ENCODE results near the gene CELSR1. TPM values are rescaled to one million over a fixed set of nuclear protein-coding genes. Genes with fewer than 3 reads are reported as not detected.

The CELSR1 gene
- total RNA-seq, 2 donors from 2014 or later: 24.4 to 34.1 TPM

DNA sequence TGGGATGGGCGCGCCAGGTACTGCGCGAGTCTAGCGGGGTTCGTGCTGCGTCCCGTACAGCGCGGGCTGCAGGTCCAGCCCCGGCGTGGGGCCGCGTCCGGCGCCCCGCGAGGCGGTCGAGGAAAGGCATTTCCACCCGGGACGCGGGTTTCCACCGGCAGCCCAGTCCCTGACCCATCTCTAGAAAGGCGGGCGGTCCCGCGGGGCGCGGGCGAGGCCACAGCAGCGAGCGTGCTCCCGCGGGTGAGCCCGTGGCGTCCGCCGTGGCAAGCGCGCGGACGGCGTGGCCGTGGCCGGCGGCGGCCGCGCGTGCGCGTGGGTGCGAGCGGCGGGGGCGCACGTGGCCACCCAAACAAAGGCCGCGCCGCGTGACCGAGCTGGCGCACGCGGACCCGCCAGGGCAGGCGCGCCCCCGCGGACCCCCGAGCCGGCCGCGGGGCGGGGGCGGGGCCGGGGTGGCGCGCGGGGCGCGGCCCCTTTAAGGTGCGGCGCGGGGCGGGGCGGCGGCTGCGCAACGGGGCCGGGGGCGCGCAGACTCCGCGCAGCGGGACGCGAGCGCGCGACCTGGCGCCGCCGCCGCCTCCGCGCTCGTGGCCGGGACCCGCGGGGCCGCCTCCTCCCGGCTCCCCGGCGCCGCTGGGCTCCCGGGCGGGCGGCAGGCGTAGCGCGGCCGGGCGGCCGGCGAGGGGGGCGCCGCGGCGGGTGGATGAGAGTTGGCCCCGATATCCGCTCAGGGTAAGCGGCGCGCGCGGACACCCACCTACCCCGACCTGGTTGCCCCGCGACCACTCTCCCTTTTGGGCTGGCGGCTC is 39.3 kb upstream of the CELSR1 start:
- TF ChIP-seq, protein P1, sequence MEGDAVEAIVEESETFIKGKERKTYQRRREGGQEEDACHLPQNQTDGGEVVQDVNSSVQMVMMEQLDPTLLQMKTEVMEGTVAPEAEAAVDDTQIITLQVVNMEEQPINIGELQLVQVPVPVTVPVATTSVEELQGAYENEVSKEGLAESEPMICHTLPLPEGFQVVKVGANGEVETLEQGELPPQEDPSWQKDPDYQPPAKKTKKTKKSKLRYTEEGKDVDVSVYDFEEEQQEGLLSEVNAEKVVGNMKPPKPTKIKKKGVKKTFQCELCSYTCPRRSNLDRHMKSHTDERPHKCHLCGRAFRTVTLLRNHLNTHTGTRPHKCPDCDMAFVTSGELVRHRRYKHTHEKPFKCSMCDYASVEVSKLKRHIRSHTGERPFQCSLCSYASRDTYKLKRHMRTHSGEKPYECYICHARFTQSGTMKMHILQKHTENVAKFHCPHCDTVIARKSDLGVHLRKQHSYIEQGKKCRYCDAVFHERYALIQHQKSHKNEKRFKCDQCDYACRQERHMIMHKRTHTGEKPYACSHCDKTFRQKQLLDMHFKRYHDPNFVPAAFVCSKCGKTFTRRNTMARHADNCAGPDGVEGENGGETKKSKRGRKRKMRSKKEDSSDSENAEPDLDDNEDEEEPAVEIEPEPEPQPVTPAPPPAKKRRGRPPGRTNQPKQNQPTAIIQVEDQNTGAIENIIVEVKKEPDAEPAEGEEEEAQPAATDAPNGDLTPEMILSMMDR (conservative IDR thresholded peaks at IDR 0.05): no peak
- H3K9ac ChIP-seq (ENCODE audit: extremely low read depth, low read length, poor library complexity, severe bottlenecking): no peak overlapping the region
- no peaks in the 10 kb centered on the region for H3K36me3 ChIP-seq (ENCODE audit: control insufficient read depth, insufficient read depth, low read length)
- peaks cover 8% of the 10 kb centered on the region for H3K4me1 ChIP-seq (ENCODE audit: control insufficient read depth, insufficient read depth, low read length)
- H3K9me3 Mint-ChIP-seq: peaks cover 4% of the 10 kb centered on the region
- peak overlapping the region; percentile 76 for H3K4me3 Mint-ChIP-seq
- no peak overlapping the region for H3K27ac ChIP-seq (ENCODE audit: low read depth, low read length)
- no peaks in the 10 kb centered on the region for H3K36me3 Mint-ChIP-seq (ENCODE audit: low read depth)
- H3K4me3 ChIP-seq (ENCODE audit: low read length): peak overlapping the region; percentile 69
- peak; percentile 59 for DNase-seq
- H3K9me3 ChIP-seq (ENCODE audit: control insufficient read depth, low read length): peaks cover 6% of the 10 kb centered on the region
- peaks cover 7% of the 10 kb centered on the region for H3K27me3 Mint-ChIP-seq (ENCODE audit: insufficient read depth)
- no peak overlapping the region for H3K27ac Mint-ChIP-seq
- WGBS, 2 experiments (ENCODE audit: insufficient coverage in 1 of 2, insufficient read length in 1 of 2): 3 to 17% methylated on average over 21 to 142 of the region's 142 CpGs
- H3K27me3 ChIP-seq (ENCODE audit: control insufficient read depth, insufficient read depth, low read length, poor library complexity, severe bottlenecking): no peaks in the 10 kb centered on the region
- peaks cover 43% of the 10 kb centered on the region for H3K4me1 Mint-ChIP-seq

DNA sequence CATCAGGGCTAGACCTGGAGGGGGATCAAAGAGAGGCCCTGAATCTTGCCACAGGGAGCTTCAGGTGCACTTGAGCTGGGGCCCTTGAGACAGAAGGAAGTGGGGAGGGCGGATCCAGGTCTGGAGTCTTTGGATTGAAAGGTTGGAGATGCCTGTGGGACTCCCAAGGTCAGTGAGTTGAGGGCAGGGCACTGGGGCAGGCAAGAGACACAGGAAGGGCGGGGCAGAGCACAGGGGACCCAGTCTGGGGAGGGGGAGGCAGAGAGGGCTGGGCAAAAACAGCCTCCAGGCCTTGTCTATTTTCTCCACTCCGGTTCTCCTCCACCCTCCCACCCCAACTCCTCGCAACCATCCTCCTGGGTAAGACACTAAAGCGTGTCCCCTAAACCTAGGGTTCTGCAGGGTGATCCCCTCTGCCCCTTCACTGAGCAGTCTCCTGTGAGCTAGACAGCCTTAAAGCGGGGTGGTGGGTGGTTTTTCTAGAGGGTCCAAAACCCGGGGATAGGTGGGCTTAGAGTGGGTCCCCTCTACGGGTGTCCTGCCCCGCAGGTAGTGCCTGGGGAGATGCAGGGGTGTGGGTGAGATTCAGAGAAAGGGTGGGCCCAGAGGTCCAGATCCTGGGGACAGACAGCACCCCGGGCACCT is 38.6 kb upstream of the CELSR1 start:
- Histone ChIP-seq H3K4me1 (ENCODE audit: control insufficient read depth, insufficient read depth, low read length) (peaks cover 8% of the 10 kb centered on the region), H3K9ac (ENCODE audit: extremely low read depth, low read length, poor library complexity, severe bottlenecking) (no peak overlapping the region), H3K27ac (ENCODE audit: low read depth, low read length) (no peak overlapping the region), H3K36me3 (ENCODE audit: control insufficient read depth, insufficient read depth, low read length) (no peaks in the 10 kb centered on the region), H3K27me3 (ENCODE audit: control insufficient read depth, insufficient read depth, low read length, poor library complexity, severe bottlenecking) (no peaks in the 10 kb centered on the region), H3K4me3 (ENCODE audit: low read length) (peak overlapping the region; percentile 69), H3K9me3 (ENCODE audit: control insufficient read depth, low read length) (peaks cover 8% of the 10 kb centered on the region)
- Mint-ChIP-seq H3K27me3 (ENCODE audit: insufficient read depth) (peaks cover 7% of the 10 kb centered on the region), H3K4me3 (peak overlapping the region; percentile 67), H3K36me3 (ENCODE audit: low read depth) (no peaks in the 10 kb centered on the region), H3K4me1 (peaks cover 43% of the 10 kb centered on the region), H3K9me3 (peaks cover 10% of the 10 kb centered on the region), H3K27ac (no peak overlapping the region)
- TF ChIP-seq, protein P1 (conservative IDR thresholded peaks at IDR 0.05): no peak
- 67 to 85% methylated on average over 5 to 10 of the region's 10 CpGs for WGBS, 2 experiments (ENCODE audit: insufficient coverage in 1 of 2, insufficient read length in 1 of 2)
- DNase-seq: no peak

DNA sequence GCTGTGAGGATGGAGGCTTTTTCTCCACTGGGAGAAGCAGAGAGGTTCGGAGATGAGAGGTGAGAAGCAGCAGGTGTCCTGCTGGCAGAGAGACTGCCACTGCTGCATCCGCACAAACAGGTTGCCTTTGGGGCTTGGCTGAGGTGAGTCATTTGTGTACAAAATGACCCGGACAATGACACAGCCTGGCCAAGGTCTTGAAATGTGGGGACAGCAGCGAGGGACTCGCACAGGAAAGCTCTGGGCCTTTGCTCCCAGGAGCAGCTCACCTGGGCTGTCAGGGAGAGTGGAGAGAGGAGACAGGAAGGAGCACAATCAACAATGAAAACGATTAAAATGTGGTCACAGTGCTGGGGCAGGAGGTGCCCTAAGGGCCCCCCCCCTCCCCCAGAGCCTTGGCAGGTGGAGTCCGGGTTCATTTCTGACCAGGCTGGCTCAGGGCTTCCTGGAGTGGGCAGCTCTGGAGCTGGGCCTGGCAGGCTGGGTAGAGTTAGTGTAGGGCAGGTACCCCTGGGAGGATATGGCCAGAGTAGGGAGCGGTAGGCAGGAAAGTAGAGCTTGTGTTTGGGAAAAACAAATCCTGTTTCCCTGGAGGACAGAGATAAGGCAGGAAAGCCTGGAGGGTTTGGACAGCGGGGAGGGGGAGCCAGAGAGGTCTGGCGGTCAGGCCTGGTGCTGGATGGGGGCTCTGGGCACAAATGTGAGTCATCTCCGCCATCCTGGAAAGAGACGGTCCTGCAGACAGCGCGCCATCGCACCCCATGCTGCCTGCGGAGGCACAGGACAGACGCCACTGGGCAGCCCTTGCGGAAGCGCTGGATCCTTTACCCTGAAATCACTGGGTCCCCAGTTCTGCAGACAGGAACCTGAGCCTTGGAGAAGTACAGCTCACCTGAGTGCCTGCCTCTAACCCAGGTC is 37.8 kb upstream of the CELSR1 start:
- H3K4me3 Mint-ChIP-seq: peak overlapping the region; percentile 67
- H3K9me3 Mint-ChIP-seq: peaks cover 10% of the 10 kb centered on the region
- H3K36me3 Mint-ChIP-seq (ENCODE audit: low read depth): no peaks in the 10 kb centered on the region
- Histone ChIP-seq H3K9me3 (ENCODE audit: control insufficient read depth, low read length) (peaks cover 8% of the 10 kb centered on the region), H3K4me1 (ENCODE audit: control insufficient read depth, insufficient read depth, low read length) (peaks cover 8% of the 10 kb centered on the region), H3K27ac (ENCODE audit: low read depth, low read length) (no peak overlapping the region), H3K4me3 (ENCODE audit: low read length) (no peak overlapping the region), H3K36me3 (ENCODE audit: control insufficient read depth, insufficient read depth, low read length) (no peaks in the 10 kb centered on the region), H3K27me3 (ENCODE audit: control insufficient read depth, insufficient read depth, low read length, poor library complexity, severe bottlenecking) (no peaks in the 10 kb centered on the region), H3K9ac (ENCODE audit: extremely low read depth, low read length, poor library complexity, severe bottlenecking) (no peak overlapping the region)
- WGBS, 2 experiments (ENCODE audit: insufficient coverage in 1 of 2, insufficient read length in 1 of 2): 68 to 73% methylated on average over 11 to 19 of the region's 19 CpGs
- peak overlapping the region; percentile 87 for H3K27ac Mint-ChIP-seq
- TF ChIP-seq, protein P1 (conservative IDR thresholded peaks at IDR 0.05): no peak
- DNase-seq: peak; percentile 80
- peaks cover 40% of the 10 kb centered on the region for H3K4me1 Mint-ChIP-seq
- H3K27me3 Mint-ChIP-seq (ENCODE audit: insufficient read depth): peaks cover 7% of the 10 kb centered on the region
